H1 (cell line): ENCODE results near the gene PIGL. TPM values are rescaled to one million over a fixed set of nuclear protein-coding genes. Genes with fewer than 3 reads are reported as not detected.

Experiments
- CTCF ChIA-PET: fragments of 300-600 bp; sonication (Branson Sonifier 250); formaldehyde crosslinking; loops from one replicate; lab custom pipeline; 2021; ENCODE audit not compliant: partially characterized antibody; lab: Charles Lee
- POLR2A ChIA-PET: fragments of 300-600 bp; sonication (Branson Sonifier 250); formaldehyde crosslinking; loops from one replicate; lab custom pipeline; 2021; ENCODE audit warnings: inconsistent platforms; ENCODE audit not compliant: partially characterized antibody; lab: Charles Lee
- DNase-seq, 2 experiments: peaks; one replicate each; pipeline versions ENCODE4 v3.0.0 to v3.0.0-alpha.2; 2010 to 2022; ENCODE audit warnings: low spot score in 2 of 2, low read depth in 1 of 2, mixed read lengths in 1 of 2
- FAIRE-seq: peaks from 2 replicates; lab custom pipeline; 2011; peaks lifted over from hg19 to GRCh38; lab: Jason Lieb, UNC
- H2AFZ ChIP-seq: 2 replicates; pipeline ENCODE4 v1.8.1; 2012; ENCODE audit warnings: low read length, inconsistent platforms
- H2AK5ac ChIP-seq: 2 replicates; pipeline ENCODE4 v1.6.1; 2013; ENCODE audit warnings: low read depth, low read length
- H2BK120ac ChIP-seq: replicated peaks from 2 replicates; pipeline ENCODE3; 2013; ENCODE audit warnings: low read depth, low read length, inconsistent platforms
- H2BK12ac ChIP-seq: 2 replicates; pipeline ENCODE4 v1.6.1; 2013; ENCODE audit warnings: low read depth, low read length
- H2BK15ac ChIP-seq: 2 replicates; pipeline ENCODE4 v1.6.1; 2013; ENCODE audit warnings: low read length
- H2BK20ac ChIP-seq: 2 replicates; pipeline ENCODE4 v1.6.1; 2013; ENCODE audit warnings: low read length
- H2BK5ac ChIP-seq: 2 replicates; pipeline ENCODE4 v1.6.1; 2013; ENCODE audit warnings: low read depth, low read length
- H3K14ac ChIP-seq: 2 replicates; pipeline ENCODE4 v1.6.1; 2013; ENCODE audit warnings: inconsistent platforms; ENCODE audit not compliant: insufficient read length
- H3K18ac ChIP-seq: 2 replicates; pipeline ENCODE4 v1.6.1; 2013; ENCODE audit warnings: low read length; ENCODE audit errors: extremely low read depth
- H3K23ac ChIP-seq: 2 replicates; pipeline ENCODE4 v1.6.1; 2013; ENCODE audit warnings: inconsistent platforms; ENCODE audit not compliant: insufficient read length
- H3K23me2 ChIP-seq: 2 replicates; pipeline ENCODE4 v1.6.1; 2013; ENCODE audit warnings: low read depth, low read length
- H3K27ac ChIP-seq: 2 replicates; pipeline ENCODE4 v1.6.1; 2011; ENCODE audit warnings: low read depth, low read length, inconsistent platforms
- H3K27me3 ChIP-seq, 4 experiments: replicated peaks in 1 of 4; 1 replicate in 1 of 4; 2 replicates in 3 of 4; pipeline versions ENCODE4 v1.6.1 to v1.8.1; 2011 to 2013; ENCODE audit warnings: low read length in 3 of 4, mild to moderate bottlenecking in 3 of 4, inconsistent platforms in 2 of 4, mixed read lengths in 2 of 4, moderate library complexity in 1 of 4; ENCODE audit not compliant: control insufficient read depth in 3 of 4, insufficient read depth in 3 of 4; ENCODE audit errors: extremely low read depth in 1 of 4
- H3K36me3 ChIP-seq, 4 experiments: 2 replicates each; pipeline versions ENCODE4 v1.6.1 to v1.8.1; 2011 to 2013; ENCODE audit warnings: mild to moderate bottlenecking in 4 of 4, low read length in 3 of 4, moderate library complexity in 2 of 4, control low read depth in 1 of 4, inconsistent platforms in 1 of 4; ENCODE audit not compliant: insufficient read depth in 4 of 4, control insufficient read depth in 2 of 4
- H3K4ac ChIP-seq: replicated peaks from 2 replicates; pipeline ENCODE3; 2013; ENCODE audit warnings: low read length, low read depth, mixed read lengths, inconsistent platforms; ENCODE audit not compliant: insufficient read length
- H3K4me1 ChIP-seq, 4 experiments: replicated peaks in 1 of 4; 1 replicate in 1 of 4; 2 replicates in 3 of 4; pipeline versions ENCODE4 v1.6.1 to v1.8.1; 2011 to 2013; ENCODE audit warnings: low read length in 3 of 4, inconsistent platforms in 2 of 4, mixed read lengths in 1 of 4; ENCODE audit not compliant: insufficient read depth in 4 of 4, control insufficient read depth in 3 of 4
- H3K4me2 ChIP-seq, 2 experiments: 2 replicates each; pipeline versions ENCODE4 v1.6.1 to v1.8.1; 2011 to 2013; ENCODE audit warnings: low read depth in 2 of 2, low read length in 2 of 2, control low read depth in 1 of 2, inconsistent platforms in 1 of 2, mild to moderate bottlenecking in 1 of 2; ENCODE audit not compliant: insufficient read depth in 1 of 2
- H3K4me3 ChIP-seq, 4 experiments: fragments of 200-600, 300-600 bp in 1 of 4; sonication (generic), shearing (Covaris generic), sonication (Bioruptor Twin) in 1 of 4; 2 replicates each; pipeline versions ENCODE4 v1.5.1 to v1.8.1; 2011 to 2016; ENCODE audit warnings: low read length in 4 of 4, low read depth in 3 of 4, control low read depth in 2 of 4, inconsistent platforms in 2 of 4, mild to moderate bottlenecking in 2 of 4, mixed read lengths in 1 of 4, moderate library complexity in 1 of 4; ENCODE audit not compliant: insufficient read depth in 2 of 4; ENCODE audit errors: extremely low read depth in 1 of 4
- H3K56ac ChIP-seq: replicated peaks from 2 replicates; pipeline ENCODE3; 2013; ENCODE audit warnings: low read depth, mild to moderate bottlenecking, mixed read lengths, low read length, inconsistent platforms; ENCODE audit not compliant: insufficient read length
- H3K79me1 ChIP-seq: 2 replicates; pipeline ENCODE4 v1.6.1; 2013; ENCODE audit warnings: low read depth, low read length, control low read depth
- H3K79me2 ChIP-seq, 2 experiments: 2 replicates each; pipeline versions ENCODE4 v1.6.1 to v1.8.1; 2012 to 2013; ENCODE audit warnings: low read length in 2 of 2, mild to moderate bottlenecking in 2 of 2, inconsistent platforms in 1 of 2; ENCODE audit not compliant: insufficient read depth in 2 of 2, control insufficient read depth in 1 of 2
- H3K9ac ChIP-seq, 4 experiments: replicated peaks in 1 of 4; 1 replicate in 1 of 4; 2 replicates in 3 of 4; pipeline versions ENCODE4 v1.6.1 to v1.8.1; 2011 to 2013; ENCODE audit warnings: low read depth in 3 of 4, low read length in 3 of 4, control low read depth in 2 of 4, mild to moderate bottlenecking in 2 of 4, moderate library complexity in 2 of 4, inconsistent platforms in 1 of 4; ENCODE audit errors: extremely low read depth in 1 of 4
- H3K9me3 ChIP-seq, 2 experiments: 2 replicates each; pipeline versions ENCODE4 v1.6.1 to v1.8.1; 2012 to 2013; ENCODE audit warnings: mild to moderate bottlenecking in 2 of 2, moderate library complexity in 2 of 2, control low read depth in 1 of 2, inconsistent platforms in 1 of 2, low read depth in 1 of 2, low read length in 1 of 2, mixed read lengths in 1 of 2; ENCODE audit not compliant: insufficient read depth in 2 of 2
- H4K20me1 ChIP-seq, 2 experiments: replicated peaks in 1 of 2; 2 replicates each; pipeline versions ENCODE3 to v1.8.1; 2011 to 2013; ENCODE audit warnings: inconsistent platforms in 2 of 2, low read length in 2 of 2, mild to moderate bottlenecking in 1 of 2; ENCODE audit not compliant: insufficient read depth in 2 of 2, control insufficient read depth in 1 of 2
- H4K5ac ChIP-seq: 2 replicates; pipeline ENCODE4 v1.6.1; 2013; ENCODE audit warnings: low read length, low read depth, mixed read lengths, inconsistent platforms; ENCODE audit not compliant: insufficient read length
- H4K8ac ChIP-seq: 2 replicates; pipeline ENCODE4 v1.8.0; 2013; ENCODE audit warnings: mild to moderate bottlenecking, moderate library complexity, low read length, inconsistent platforms; ENCODE audit not compliant: insufficient read depth; ENCODE audit errors: extremely low read depth
- H4K91ac ChIP-seq: replicated peaks from 2 replicates; pipeline ENCODE3; 2013; ENCODE audit warnings: low read length, mixed read lengths, inconsistent platforms; ENCODE audit not compliant: insufficient read length
- BRCA1 ChIP-seq: IDR thresholded peaks from 2 replicates; pipeline ENCODE4 v1.6.1; 2012; ENCODE audit warnings: low read depth, low read length, improper control_type of control experiment
- CHD1 ChIP-seq: IDR thresholded peaks from 2 replicates; pipeline ENCODE4 v1.6.1; 2012; ENCODE audit warnings: low read depth, low read length, improper control_type of control experiment
- CHD2 ChIP-seq: IDR thresholded peaks from 2 replicates; pipeline ENCODE4 v1.6.1; 2012; ENCODE audit warnings: low read length, improper control_type of control experiment
- EZH2 ChIP-seq: fragments of 200-600 bp; sonication (generic); IDR thresholded peaks from 2 replicates; pipeline ENCODE4 v1.7.1; 2012; ENCODE audit warnings: low read depth, mild to moderate bottlenecking, moderate library complexity, low read length, inconsistent platforms; ENCODE audit not compliant: severe bottlenecking
- KDM1A ChIP-seq: fragments of 200-600, 300-600 bp; sonication (generic); IDR thresholded peaks from 2 replicates; pipeline ENCODE4 v1.7.1; 2016; ENCODE audit warnings: mild to moderate bottlenecking, low read length, borderline replicate concordance
- POLR2A ChIP-seq, 2 experiments: IDR thresholded peaks; 1 replicate in 1 of 2; 2 replicates in 1 of 2; pipeline ENCODE4 v1.6.1; 2011; ENCODE audit warnings: low read depth in 2 of 2, low read length in 2 of 2, mild to moderate bottlenecking in 2 of 2; ENCODE audit errors: control extremely low read depth in 1 of 2
- POLR2AphosphoS5 ChIP-seq: IDR thresholded peaks from 2 replicates; pipeline ENCODE4 v1.6.1; 2011; ENCODE audit warnings: low read depth, low read length
- RXRA ChIP-seq: IDR thresholded peaks from 2 replicates; pipeline ENCODE4 v1.6.1; 2011; ENCODE audit warnings: low read depth, mild to moderate bottlenecking, low read length, moderate library complexity; ENCODE audit not compliant: insufficient read depth
- SIN3A ChIP-seq, 2 experiments: IDR thresholded peaks in 1 of 2; conservative IDR thresholded peaks in 1 of 2; 2 replicates each; pipeline ENCODE4 v1.6.1; 2011 to 2012; ENCODE audit warnings: low read length in 2 of 2, improper control_type of control experiment in 1 of 2, low read depth in 1 of 2, mild to moderate bottlenecking in 1 of 2
- SIRT6 ChIP-seq: IDR thresholded peaks from one replicate; pipeline ENCODE4 v1.7.1; 2012; ENCODE audit warnings: low read length, inconsistent platforms
- SRF ChIP-seq: IDR thresholded peaks from 2 replicates; pipeline ENCODE4 v1.6.1; 2011; ENCODE audit warnings: mild to moderate bottlenecking, low read depth, low read length, moderate library complexity
- TAF1 ChIP-seq: IDR thresholded peaks from 2 replicates; pipeline ENCODE4 v1.6.1; 2011; ENCODE audit warnings: mild to moderate bottlenecking, low read depth, low read length
- WGBS, 2 experiments: shearing (Covaris generic) in 1 of 2; methylation state at CpG; one replicate each; pipeline versions ENCODE4 v1.1.6 to v1.1.7; 2013 to 2015; ENCODE audit warnings: low lambda C conversion rate in 2 of 2, mixed read lengths in 2 of 2, inconsistent platforms in 1 of 2, low coverage in 1 of 2, missing lambda C conversion rate in 1 of 2; ENCODE audit not compliant: insufficient replicate concordance in 2 of 2, insufficient coverage in 1 of 2, insufficient read length in 1 of 2; ENCODE audit errors: extremely low coverage in 1 of 2, missing lambda C conversion rate in 1 of 2; 5-methylcytosine and 5-hydroxymethylcytosine counted together
- polyA plus RNA-seq, 7 experiments: library from polyadenylated mRNA; depleted of rRNA in 3 of 7; stranded (reverse) in 5 of 7; unstranded in 2 of 7; fragments of >200 nt in 5 of 7; fragments of 200-250 nt in 2 of 7; gene quantifications; 1 replicate in 5 of 7; 2 replicates in 1 of 7; 4 replicates in 1 of 7; pipeline versions ENCODE4 v1.2.1 to v1.2.3, GENCODE V29; 2011 to 2013; ENCODE audit warnings: missing spikeins in 2 of 7, mixed read lengths in 2 of 7
- total RNA-seq: library from RNA; stranded (reverse); fragmentation: NEBNext Ultra II Directional; extraction: Animal tissue kit (Norgen Biotek cat#: 25700); gene quantifications from 2 replicates; pipeline ENCODE4 v1.2.1, GENCODE V29; 2021

PIGL gene
- total and polyA plus RNA-seq, 2 of the 8 experiments (the other 6 are each of a cell fraction or from before 2014, with no cell fraction given) = 28.4 to 30.8 TPM

GRCh38 chr17:16353317-16354174 is 136.5 kb downstream of the PIGL start, which contains the start of gene CENPV:
CENPV (minus strand) TSS chr17:16353469; CDS start chr17:16353436, 33 bp downstream.
- peak; percentile 24 for FAIRE-seq
- Histone ChIP-seq H2BK20ac (no peak within 1 kb of the TSS), H2BK5ac (peak within 1 kb of the TSS; percentile 83; the same call in 1 of the 2 replicates), H3K23me2 (peaks cover 2% of the 10 kb centered on the region; the same call in 1 of the 2 replicates), H3K14ac (no peak within 1 kb of the TSS), H3K4me1 (0 out of 7 replicates have a peak, but pooled peaks cover 0 to 2% (median 0%) of the 10 kb centered on the region in 4 experiments), H2BK120ac (no peak within 1 kb of the TSS), H3K79me1 (no peaks in the 10 kb centered on the region), H3K36me3 (peaks cover 12 to 15% (median 13%) of the 10 kb centered on the region in 4 experiments), H3K23ac (no peak within 1 kb of the TSS), H3K9me3 (no peaks in the 10 kb centered on the region), H2AK5ac (no peak within 1 kb of the TSS), H2BK15ac (no peak within 1 kb of the TSS), H3K4ac (peak within 1 kb of the TSS; percentile 89), H4K20me1 (peaks cover 0 to 1% of the 10 kb centered on the region in 2 experiments), H2AFZ (peak within 1 kb of the TSS; percentile 37; the same call in 1 of the 2 replicates), H4K8ac (peak within 1 kb of the TSS; percentile 99), H3K4me2 (peak within 1 kb of the TSS; percentile 66 to 78), H3K27me3 (no peaks in the 10 kb centered on the region; a peak in 1 of 7 replicates), H4K91ac (peak within 1 kb of the TSS; percentile 74), H3K9ac (peak within 1 kb of the TSS; percentile 91 to 96 (median 92)), H4K5ac (peak within 1 kb of the TSS; percentile 64), H3K79me2 (peaks cover 0 to 34% of the 10 kb centered on the region in 2 experiments; a peak in 2 of 4 replicates), H2BK12ac (no peak within 1 kb of the TSS), H3K27ac (peak within 1 kb of the TSS; percentile 55), H3K56ac (peak within 1 kb of the TSS; percentile 82), H3K4me3 (peak within 1 kb of the TSS; percentile 78 to 95 (median 86)), H3K18ac (peak within 1 kb of the TSS; percentile 62)
- POLR2A ChIA-PET = interaction anchor here (0.7 to 6.7 kb wide), 21 partner anchors 10 to 138 kb away, joined by 3 to 71 read pairs (median 4); partner anchors contain the start of genes NCOR1, PIGL and UBB
- peak; percentile 54 to 88 for DNase-seq
- WGBS, 2 experiments = 22% methylated on average over 64 of the region's 83 CpGs; no CpG with 5 or more reads in 1 of the 2 experiments
- CTCF ChIA-PET = interaction anchor here (0.9 to 5.7 kb wide), 3 partner anchors 11 to 143 kb away, joined by 3 to 44 read pairs (median 5); no protein-coding TSS in a partner anchor
- peak; percentile 77 for TF ChIP-seq TAF1
- peak; percentile 54 to 56; a peak in 2 of 3 replicates for TF ChIP-seq POLR2A (IDR thresholded peaks at IDR 0.05; ENCODE audit: control extremely low read depth in 1 of 2, low read depth in 2 of 2, low read length in 2 of 2)
- no peak for TF ChIP-seq EZH2
- no peak for TF ChIP-seq SIRT6
- no peak for TF ChIP-seq SRF
- peak; percentile 84 for TF ChIP-seq BRCA1
- no peak for TF ChIP-seq POLR2AphosphoS5
- no peak for TF ChIP-seq RXRA
- TF ChIP-seq CHD1 = no peak
- TF ChIP-seq SIN3A (conservative IDR thresholded peaks at IDR 0.05 in 1 of 2, IDR thresholded peaks at IDR 0.05 in 1 of 2; ENCODE audit: low read depth in 1 of 2, low read length in 2 of 2) = no peak
- no peak for TF ChIP-seq KDM1A
- peak; percentile 96 for TF ChIP-seq CHD2
